MM.1S (cell line): Measurements from ENCODE around the gene U2AF1L4.

ENCODE experiments used
- DNase-seq: peaks from one replicate; pipeline ENCODE4 v3.0.0-alpha.2; 2015
- H2AFZ ChIP-seq: fragments of 300-600 bp; sonication (generic); 2 replicates; pipeline ENCODE4 v1.6.0; 2016; ENCODE audit warnings: antibody characterized with exemption, low read length
- H3F3A ChIP-seq: fragments of 300-600 bp; sonication (generic); 2 replicates; pipeline ENCODE4 v1.6.1; 2016; ENCODE audit warnings: mild to moderate bottlenecking, antibody characterized with exemption, low read length, moderate library complexity, mixed read lengths; ENCODE audit not compliant: insufficient read depth
- H3K27ac ChIP-seq: fragments of 300-600 bp; sonication (generic); 2 replicates; pipeline ENCODE4 v1.5.1; 2016; ENCODE audit warnings: mild to moderate bottlenecking, low read length
- H3K27me3 ChIP-seq: fragments of 300-600 bp; sonication (generic); replicated peaks from 2 replicates; pipeline ENCODE4 v1.6.0; 2016; ENCODE audit warnings: low read length; ENCODE audit not compliant: insufficient read depth
- H3K36me3 ChIP-seq: fragments of 300-600 bp; sonication (generic); replicated peaks from 2 replicates; pipeline ENCODE4 v1.6.1; 2016; ENCODE audit warnings: mild to moderate bottlenecking, low read length, mixed read lengths; ENCODE audit not compliant: insufficient read depth
- H3K4me1 ChIP-seq: fragments of 300-600 bp; sonication (generic); 2 replicates; pipeline ENCODE4 v1.6.1; 2016; ENCODE audit warnings: low read length, mixed read lengths
- H3K4me2 ChIP-seq: fragments of 300-600 bp; sonication (generic); 2 replicates; pipeline ENCODE4 v1.6.0; 2016; ENCODE audit warnings: low read depth, low read length
- H3K4me3 ChIP-seq: fragments of 300-600 bp; sonication (generic); 2 replicates; pipeline ENCODE4 v1.5.1; 2016; ENCODE audit warnings: low read length, mixed read lengths
- H3K79me2 ChIP-seq: fragments of 300-600 bp; sonication (generic); 2 replicates; pipeline ENCODE4 v1.6.1; 2016; ENCODE audit warnings: mixed run types, low read length, mixed read lengths
- H3K9ac ChIP-seq: fragments of 300-600 bp; sonication (generic); 2 replicates; pipeline ENCODE4 v1.6.1; 2016; ENCODE audit warnings: low read length, mixed read lengths
- H3K9me2 ChIP-seq: fragments of 300-600 bp; sonication (generic); replicated peaks from 2 replicates; pipeline ENCODE4 v1.6.1; 2016; ENCODE audit warnings: mild to moderate bottlenecking, low read length, mixed read lengths; ENCODE audit not compliant: insufficient read depth
- H3K9me3 ChIP-seq: fragments of 300-600 bp; sonication (generic); replicated peaks from 2 replicates; pipeline ENCODE4 v1.6.1; 2016; ENCODE audit warnings: mild to moderate bottlenecking, low read length, mixed read lengths; ENCODE audit not compliant: insufficient read depth
- H4K20me1 ChIP-seq: fragments of 300-600 bp; sonication (generic); 2 replicates; pipeline ENCODE4 v1.6.1; 2016; ENCODE audit warnings: mild to moderate bottlenecking, low read length, moderate library complexity, mixed read lengths; ENCODE audit not compliant: insufficient read depth
- EZH2 ChIP-seq: fragments of 300-600 bp; sonication (generic); optimal IDR thresholded peaks from 2 replicates; pipeline ENCODE3; 2017; ENCODE audit warnings: low read depth, mild to moderate bottlenecking, antibody characterized with exemption, low read length, mixed read lengths
- EZH2phosphoT487 ChIP-seq: fragments of 300-600 bp; sonication (generic); IDR thresholded peaks from 2 replicates; pipeline ENCODE4 v1.6.1; 2018; ENCODE audit warnings: antibody characterized with exemption, low read length
- TF ChIP-seq, protein P1 (sequence below): fragments of 300-600 bp; sonication (generic); IDR thresholded peaks from 2 replicates; pipeline ENCODE4 v1.5.1; 2016; ENCODE audit warnings: antibody characterized with exemption, low read length, mixed read lengths

The U2AF1L4 gene

DNA sequence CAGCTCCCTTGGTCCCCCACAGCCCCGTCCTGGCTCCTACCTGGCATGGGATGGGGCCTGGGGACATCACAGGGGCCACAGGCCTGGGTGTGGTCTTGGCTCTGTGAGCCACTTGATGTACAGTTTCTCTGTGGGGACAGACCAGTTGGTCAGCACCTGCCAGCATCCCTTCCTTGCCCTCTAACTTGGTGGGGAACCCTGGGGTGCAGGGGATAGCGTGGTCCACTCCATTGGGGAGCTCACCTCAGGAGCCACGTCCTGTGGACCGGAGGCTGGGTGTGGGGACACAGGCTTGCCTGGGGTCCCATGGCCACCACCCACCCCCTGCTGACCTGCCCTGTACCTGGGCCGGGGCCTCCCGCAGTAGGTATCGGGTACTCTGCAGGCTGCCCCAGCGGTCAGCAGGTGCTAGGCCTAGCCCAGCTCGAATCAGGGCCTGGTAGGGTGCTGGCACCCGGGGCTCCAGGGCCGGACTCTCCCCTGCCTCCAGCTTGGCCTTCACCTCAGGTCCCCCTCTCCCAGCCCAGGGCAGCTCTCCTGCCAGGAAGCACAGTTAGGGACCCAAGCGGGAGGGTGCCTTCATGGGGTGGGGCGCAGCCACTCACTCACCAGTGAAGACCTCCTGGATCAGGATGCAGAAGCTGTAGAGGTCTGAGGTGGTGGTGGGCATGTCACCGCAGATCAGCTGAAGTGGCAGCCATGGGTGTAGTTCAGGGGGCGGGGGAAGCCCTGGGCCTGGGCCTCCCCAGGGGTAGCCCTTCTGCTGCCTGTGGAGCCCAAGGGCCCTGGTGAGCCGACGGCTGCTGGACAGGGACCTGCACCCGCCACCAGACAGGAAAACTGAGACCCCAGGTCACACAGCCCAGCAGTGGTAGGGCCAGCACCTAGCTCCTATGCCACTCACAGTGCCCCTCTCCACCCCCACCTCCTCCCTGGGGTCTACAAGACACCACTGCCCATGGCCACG, 45.0 kb upstream of the U2AF1L4 start:
- H3K4me2 ChIP-seq: no peak overlapping the region
- no peaks in the 10 kb centered on the region for H3K9me2 ChIP-seq
- H3K4me1 ChIP-seq: no peaks in the 10 kb centered on the region
- DNase-seq: no peak
- H3K9me3 ChIP-seq: no peaks in the 10 kb centered on the region
- H3K9ac ChIP-seq: no peak overlapping the region
- no peak overlapping the region for H2AFZ ChIP-seq
- H4K20me1 ChIP-seq: no peaks in the 10 kb centered on the region
- H3K27ac ChIP-seq: no peak overlapping the region
- H3K4me3 ChIP-seq: no peak overlapping the region
- TF ChIP-seq EZH2 (no peak), EZH2phosphoT487 (no peak)
- TF ChIP-seq, protein P1, sequence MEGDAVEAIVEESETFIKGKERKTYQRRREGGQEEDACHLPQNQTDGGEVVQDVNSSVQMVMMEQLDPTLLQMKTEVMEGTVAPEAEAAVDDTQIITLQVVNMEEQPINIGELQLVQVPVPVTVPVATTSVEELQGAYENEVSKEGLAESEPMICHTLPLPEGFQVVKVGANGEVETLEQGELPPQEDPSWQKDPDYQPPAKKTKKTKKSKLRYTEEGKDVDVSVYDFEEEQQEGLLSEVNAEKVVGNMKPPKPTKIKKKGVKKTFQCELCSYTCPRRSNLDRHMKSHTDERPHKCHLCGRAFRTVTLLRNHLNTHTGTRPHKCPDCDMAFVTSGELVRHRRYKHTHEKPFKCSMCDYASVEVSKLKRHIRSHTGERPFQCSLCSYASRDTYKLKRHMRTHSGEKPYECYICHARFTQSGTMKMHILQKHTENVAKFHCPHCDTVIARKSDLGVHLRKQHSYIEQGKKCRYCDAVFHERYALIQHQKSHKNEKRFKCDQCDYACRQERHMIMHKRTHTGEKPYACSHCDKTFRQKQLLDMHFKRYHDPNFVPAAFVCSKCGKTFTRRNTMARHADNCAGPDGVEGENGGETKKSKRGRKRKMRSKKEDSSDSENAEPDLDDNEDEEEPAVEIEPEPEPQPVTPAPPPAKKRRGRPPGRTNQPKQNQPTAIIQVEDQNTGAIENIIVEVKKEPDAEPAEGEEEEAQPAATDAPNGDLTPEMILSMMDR: no peak
- no peaks in the 10 kb centered on the region for H3F3A ChIP-seq
- H3K27me3 ChIP-seq: peaks cover 23% of the 10 kb centered on the region
- H3K79me2 ChIP-seq: no peaks in the 10 kb centered on the region
- no peaks in the 10 kb centered on the region for H3K36me3 ChIP-seq

DNA sequence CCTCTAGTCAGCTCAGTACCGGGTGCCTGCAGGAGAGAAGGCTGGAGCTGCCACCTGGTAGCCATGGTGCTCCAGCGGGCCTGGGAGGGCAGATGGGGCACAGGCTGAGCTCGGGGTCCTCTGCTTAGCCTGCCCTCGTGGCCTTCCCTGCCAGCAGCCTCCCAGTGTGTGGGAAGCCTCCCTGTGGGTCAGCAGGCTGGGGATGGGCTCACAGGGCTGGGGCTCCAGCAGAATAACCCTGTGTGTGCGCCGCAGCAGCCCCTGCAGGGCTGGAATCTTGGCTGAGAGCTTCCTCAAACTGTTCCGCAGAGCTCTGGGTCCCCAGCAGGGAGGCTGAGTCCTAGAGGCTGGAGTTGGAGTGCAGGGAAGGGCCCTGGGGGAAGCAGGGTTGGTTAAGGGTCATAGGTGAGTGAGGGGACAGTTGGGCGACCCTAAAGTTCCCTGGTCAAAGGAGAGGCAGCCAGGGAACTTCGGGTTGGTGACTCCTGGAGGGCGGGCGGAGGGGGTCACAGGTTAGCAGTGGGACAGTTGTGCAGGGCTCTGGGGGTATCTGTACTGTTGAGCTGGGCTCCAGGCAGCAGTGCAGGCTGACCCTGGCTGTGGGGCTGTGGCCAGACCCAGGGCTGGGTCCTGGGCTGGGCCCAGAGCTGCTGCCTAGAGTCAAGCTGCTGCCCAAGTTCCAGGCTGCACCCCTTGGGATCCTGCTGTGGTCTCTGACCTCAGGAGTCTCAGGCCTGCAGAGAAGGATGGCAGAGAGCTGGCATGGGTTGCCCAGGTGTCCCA, 44.2 kb upstream of the U2AF1L4 start:
- Histone ChIP-seq H3K36me3 (no peaks in the 10 kb centered on the region), H3K4me1 (no peaks in the 10 kb centered on the region), H4K20me1 (no peaks in the 10 kb centered on the region), H2AFZ (no peak overlapping the region), H3K4me2 (no peak overlapping the region), H3K4me3 (no peak overlapping the region), H3K9me2 (no peaks in the 10 kb centered on the region), H3K27ac (no peak overlapping the region), H3K9me3 (no peaks in the 10 kb centered on the region), H3K9ac (no peak overlapping the region), H3K27me3 (peaks cover 20% of the 10 kb centered on the region), H3K79me2 (no peaks in the 10 kb centered on the region), H3F3A (no peaks in the 10 kb centered on the region)
- no peak for DNase-seq
- TF ChIP-seq EZH2phosphoT487 (no peak), EZH2 (no peak)
- TF ChIP-seq, protein P1: no peak

DNA sequence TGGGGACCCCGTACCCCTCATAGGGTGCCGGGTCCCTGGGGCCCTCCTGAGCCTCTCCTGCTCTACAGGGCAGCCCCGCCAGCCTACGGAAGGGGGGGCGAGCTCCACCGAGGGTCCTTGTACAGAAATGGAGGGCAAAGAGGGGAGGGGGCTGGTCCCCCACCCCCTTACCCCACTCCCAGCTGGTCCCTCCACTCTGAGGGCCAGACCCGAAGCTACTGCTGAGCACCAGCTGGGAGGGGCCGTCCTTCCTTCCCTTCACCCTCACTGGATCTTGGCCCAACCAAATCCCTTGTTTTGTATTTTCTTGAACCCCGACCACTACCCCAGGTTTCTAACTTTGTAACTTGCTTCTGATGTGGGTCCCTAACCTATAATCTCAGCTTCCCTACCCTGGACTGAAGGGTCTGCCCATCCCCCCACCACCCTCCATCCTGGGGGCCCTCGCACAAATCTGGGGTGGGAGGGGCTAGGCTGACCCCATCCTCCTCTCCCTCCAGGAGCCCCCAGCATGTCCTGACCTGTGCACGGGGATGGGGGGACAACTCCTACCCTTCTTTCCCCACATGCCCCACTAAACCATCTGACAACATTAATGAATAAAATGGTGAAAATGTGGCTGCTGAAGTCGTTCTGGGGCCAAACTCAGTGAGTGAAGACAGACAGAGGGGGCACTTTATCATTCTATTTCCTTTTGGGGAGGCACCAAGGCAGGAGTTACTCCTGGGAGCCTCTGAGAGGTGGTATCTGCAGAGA, 43.2 kb upstream of the U2AF1L4 start:
- H3K4me3 ChIP-seq: no peak overlapping the region
- DNase-seq: no peak
- peaks cover 15% of the 10 kb centered on the region for H3K27me3 ChIP-seq
- TF ChIP-seq EZH2phosphoT487 (no peak), EZH2 (no peak)
- TF ChIP-seq, protein P1: no peak
- H3K9ac ChIP-seq: no peak overlapping the region
- H3K79me2 ChIP-seq: no peaks in the 10 kb centered on the region
- H3K36me3 ChIP-seq: no peaks in the 10 kb centered on the region
- no peaks in the 10 kb centered on the region for H3K9me2 ChIP-seq
- H3K9me3 ChIP-seq: no peaks in the 10 kb centered on the region
- no peak overlapping the region for H3K27ac ChIP-seq
- H2AFZ ChIP-seq: no peak overlapping the region
- no peaks in the 10 kb centered on the region for H3K4me1 ChIP-seq
- H4K20me1 ChIP-seq: no peaks in the 10 kb centered on the region
- no peak overlapping the region for H3K4me2 ChIP-seq
- H3F3A ChIP-seq: no peaks in the 10 kb centered on the region
